HepG2 (cell line): ENCODE measurements around the gene SYT8. TPM values are rescaled to one million over a fixed set of nuclear protein-coding genes. Genes with fewer than 3 reads are reported as not detected.

Experiments used
- ATAC-seq: fragments of 200-7000 bp; cut with Tn5 transposase; 3 replicates; pipeline ENCODE4 v1.9.1; 2020; ENCODE audit warnings: mild to moderate bottlenecking, moderate library complexity
- BruUV-seq: library from RNA; stranded (reverse); fragments of 400-500 nt; replicated peaks from 2 replicates; lab custom pipeline; 2021; lab: Mats Ljungman, UMichigan
- CTCF ChIA-PET: fragments of 300-600 bp; formaldehyde crosslinking; extraction: SDS; loops from one replicate; lab custom pipeline; 2021; ENCODE audit warnings: low total read pairs, inconsistent platforms, low intra/inter-chr PET ratio; lab: Yijun Ruan, JAX
- POLR2A ChIA-PET: fragments of 350-600 bp; sonication (Branson Sonifier 250); formaldehyde crosslinking; loops from one replicate; lab custom pipeline; 2020; ENCODE audit warnings: antibody characterized with exemption, inconsistent platforms; lab: Yijun Ruan, JAX
- DNase-seq: peaks from one replicate; pipeline ENCODE4 v3.0.0-alpha.2; 2015; ENCODE audit warnings: low spot score
- FAIRE-seq: peaks from 3 replicates; lab custom pipeline; 2011; peaks lifted over from hg19 to GRCh38; lab: Jason Lieb, UNC
- H2AFZ ChIP-seq: one replicate; pipeline ENCODE4 v1.6.1; 2011; ENCODE audit warnings: low read length, inconsistent platforms
- H3K27ac ChIP-seq: fragments of 300-600 bp; 3 replicates; pipeline ENCODE4 v1.8.0; 2011; ENCODE audit warnings: mixed run types, mild to moderate bottlenecking, mixed read lengths, low read length, inconsistent platforms; ENCODE audit not compliant: insufficient read depth; ENCODE audit errors: extremely low read length
- H3K27me3 ChIP-seq, 2 experiments: fragments of 200-600 bp in 1 of 2; 2 replicates in 1 of 2; 3 replicates in 1 of 2; pipeline versions ENCODE4 v1.6.0 to v1.8.0; 2011; ENCODE audit warnings: low read length in 2 of 2, mild to moderate bottlenecking in 2 of 2, moderate library complexity in 2 of 2, inconsistent platforms in 1 of 2; ENCODE audit not compliant: insufficient read depth in 2 of 2, control insufficient read depth in 1 of 2
- H3K36me3 ChIP-seq, 2 experiments: fragments of 200-600 bp in 1 of 2; replicated peaks in 1 of 2; 2 replicates in 1 of 2; 3 replicates in 1 of 2; pipeline versions ENCODE4 v1.5.1 to v1.8.0; 2011; ENCODE audit warnings: low read length in 2 of 2, inconsistent platforms in 1 of 2; ENCODE audit not compliant: insufficient read depth in 2 of 2, control insufficient read depth in 1 of 2
- H3K4me1 ChIP-seq: 2 replicates; pipeline ENCODE4 v1.5.1; 2012; ENCODE audit warnings: low read length, inconsistent platforms; ENCODE audit not compliant: insufficient read depth
- H3K4me2 ChIP-seq: 2 replicates; pipeline ENCODE4 v1.6.0; 2011; ENCODE audit warnings: low read depth, low read length, inconsistent platforms
- H3K4me3 ChIP-seq, 3 experiments: fragments of 200-600 bp in 1 of 3; sonication (generic), shearing (Covaris generic) in 1 of 3; replicated peaks in 1 of 3; 2 replicates each; pipeline ENCODE4 v1.5.1; 2011 to 2016; ENCODE audit warnings: low read length in 3 of 3, inconsistent platforms in 2 of 3, low read depth in 2 of 3, mild to moderate bottlenecking in 2 of 3, control low read depth in 1 of 3, mixed read lengths in 1 of 3; ENCODE audit not compliant: insufficient read depth in 1 of 3
- H3K79me2 ChIP-seq: one replicate; pipeline ENCODE4 v1.6.1; 2011; ENCODE audit warnings: low read length, inconsistent platforms; ENCODE audit not compliant: insufficient read depth
- H3K9ac ChIP-seq: 2 replicates; pipeline ENCODE4 v1.6.0; 2011; ENCODE audit warnings: mild to moderate bottlenecking, low read depth, low read length, inconsistent platforms; ENCODE audit not compliant: insufficient read depth
- H3K9me3 ChIP-seq: 2 replicates; pipeline ENCODE4 v1.5.1; 2012; ENCODE audit warnings: mild to moderate bottlenecking, low read length
- H4K20me1 ChIP-seq: 2 replicates; pipeline ENCODE4 v1.6.0; 2011; ENCODE audit warnings: inconsistent platforms, mild to moderate bottlenecking, low read length, moderate library complexity; ENCODE audit not compliant: insufficient read depth
- NFKB2 ChIP-seq: sonication (generic); formaldehyde crosslinking; IDR thresholded peaks from 2 replicates; pipeline ENCODE4 v1.4.0; 2020; ENCODE audit warnings: missing genetic modification reagents, borderline replicate concordance
- TBX2 ChIP-seq: sonication (generic); formaldehyde crosslinking; IDR thresholded peaks from 2 replicates; pipeline ENCODE4 v1.5.0; 2020; ENCODE audit warnings: missing genetic modification reagents, mild to moderate bottlenecking, borderline replicate concordance
- ZNF274 ChIP-seq: sonication (generic); formaldehyde crosslinking; IDR thresholded peaks from 2 replicates; pipeline ENCODE4 v1.5.1; 2020; ENCODE audit warnings: mild to moderate bottlenecking, missing genetic modification reagents
- ZNF430 ChIP-seq: sonication (generic); formaldehyde crosslinking; IDR thresholded peaks from 2 replicates; pipeline ENCODE4 v1.9.0; 2021; ENCODE audit warnings: mild to moderate bottlenecking, missing genetic modification reagents
- WGBS: methylation state at CpG from one replicate; pipeline ENCODE4 v1.1.6; 2017; ENCODE audit warnings: low lambda C conversion rate; 5-methylcytosine and 5-hydroxymethylcytosine counted together
- in situ Hi-C: cut with HindIII; loops from 2 replicates; pipeline ENCODE4 v1.10.0; 2017; ENCODE audit warnings: low pct_unique_long_range_greater_than_20kb; ENCODE audit not compliant: extremely low pct_ligation_motif_present
- intact Hi-C: fragments of 100-400 bp; cut with micrococcal nuclease; formaldehyde crosslinking; loops from one replicate; pipeline ENCODE4 v1.10.0; 2022; ENCODE audit not compliant: unreplicated experiment
- polyA plus RNA-seq, 8 experiments: library from polyadenylated mRNA; depleted of rRNA in 3 of 8; stranded (reverse) in 7 of 8; unstranded in 1 of 8; fragments of >200 nt; fragmentation: Illumina TruSeq in 4 of 8; extraction: Trizol in 4 of 8; gene quantifications; 2 replicates each; pipeline versions ENCODE4 v1.2.1 to v1.2.3, GENCODE V29; 2011 to 2016; ENCODE audit warnings: low read depth in 4 of 8, missing spikeins in 1 of 8, mixed read lengths in 1 of 8; ENCODE audit not compliant: insufficient read depth in 1 of 8
- total RNA-seq, 5 experiments: library from RNA; depleted of rRNA; stranded (reverse); fragments of >200 nt; fragmentation: Illumina TruSeq; extraction: Trizol; gene quantifications; 2 replicates each; pipeline ENCODE4 v1.2.3, GENCODE V29; 2016; ENCODE audit warnings: low read depth in 1 of 5
- TF ChIP-seq, protein P1 (sequence below): sonication (generic); formaldehyde crosslinking; IDR thresholded peaks from 2 replicates; pipeline ENCODE4 v1.4.0; 2020; ENCODE audit warnings: missing genetic modification reagents, borderline replicate concordance

SYT8 gene
- total and polyA plus RNA-seq, 2 of the 13 experiments (the other 11 are each of a cell fraction or from before 2014, with no cell fraction given) = 0.60 to 2.3 TPM

DNA sequence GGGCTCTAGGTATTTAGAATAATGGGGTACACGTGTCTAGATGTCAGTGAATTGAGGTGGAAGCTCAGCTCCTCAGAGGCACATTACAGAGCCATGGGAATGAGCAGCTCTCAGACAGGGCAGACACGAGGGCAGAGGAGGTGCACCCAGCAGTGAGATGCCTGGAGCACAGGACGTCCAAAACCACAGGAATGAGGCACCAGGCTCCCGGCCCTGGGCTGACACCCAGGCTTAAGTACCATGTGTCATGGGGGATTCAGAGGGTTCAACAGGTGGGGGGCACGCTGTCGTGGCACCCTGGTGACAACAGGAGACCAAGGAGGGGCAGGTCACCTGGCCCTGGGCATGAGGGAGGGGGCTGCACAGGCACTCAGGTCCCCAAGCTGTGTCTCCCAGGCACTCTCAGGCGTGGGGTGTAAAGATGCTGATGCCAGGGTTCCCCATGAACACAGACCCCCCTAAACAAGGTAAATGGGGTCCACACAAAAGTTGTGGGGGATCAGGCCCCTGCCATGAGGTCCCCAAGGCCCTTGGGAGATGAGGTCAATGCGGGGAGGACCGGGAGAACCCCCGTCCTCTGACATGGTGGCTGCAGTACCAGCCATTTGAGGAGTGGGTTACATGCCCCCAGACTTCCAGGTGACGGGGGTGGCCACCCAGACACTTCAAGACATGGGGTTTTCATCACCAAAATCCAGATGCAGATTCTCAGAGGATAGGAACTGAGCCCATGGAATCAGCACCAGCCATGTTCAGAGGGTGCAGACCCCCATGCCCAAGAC lies 5.6 kb upstream of the SYT8 start:
- FAIRE-seq (no peak), DNase-seq (no peak), ATAC-seq (no peak)
- Histone ChIP-seq H3K9me3 (no peaks in the 10 kb centered on the region), H4K20me1 (no peaks in the 10 kb centered on the region), H3K4me1 (peaks cover 98% of the 10 kb centered on the region), H3K27ac (no peak overlapping the region), H3K4me3 (no peak overlapping the region), H3K4me2 (no peak overlapping the region), H3K79me2 (no peaks in the 10 kb centered on the region), H3K36me3 (no peaks in the 10 kb centered on the region), H3K9ac (no peak overlapping the region), H2AFZ (no peak overlapping the region), H3K27me3 (peaks cover 0 to 4% of the 10 kb centered on the region in 2 experiments; a peak in 2 of 5 replicates)
- intact Hi-C loops = no loop called here
- 84% methylated on average over 8 of the region's 11 CpGs for WGBS
- no peak for TF ChIP-seq ZNF430 (CRISPR knock-in tag)
- 0 out of 2 replicates have a peak, but pooled peaks have one; percentile 16 for TF ChIP-seq ZNF274 (CRISPR knock-in tag)
- no peak for TF ChIP-seq TBX2 (CRISPR knock-in tag)
- TF ChIP-seq, protein P1, sequence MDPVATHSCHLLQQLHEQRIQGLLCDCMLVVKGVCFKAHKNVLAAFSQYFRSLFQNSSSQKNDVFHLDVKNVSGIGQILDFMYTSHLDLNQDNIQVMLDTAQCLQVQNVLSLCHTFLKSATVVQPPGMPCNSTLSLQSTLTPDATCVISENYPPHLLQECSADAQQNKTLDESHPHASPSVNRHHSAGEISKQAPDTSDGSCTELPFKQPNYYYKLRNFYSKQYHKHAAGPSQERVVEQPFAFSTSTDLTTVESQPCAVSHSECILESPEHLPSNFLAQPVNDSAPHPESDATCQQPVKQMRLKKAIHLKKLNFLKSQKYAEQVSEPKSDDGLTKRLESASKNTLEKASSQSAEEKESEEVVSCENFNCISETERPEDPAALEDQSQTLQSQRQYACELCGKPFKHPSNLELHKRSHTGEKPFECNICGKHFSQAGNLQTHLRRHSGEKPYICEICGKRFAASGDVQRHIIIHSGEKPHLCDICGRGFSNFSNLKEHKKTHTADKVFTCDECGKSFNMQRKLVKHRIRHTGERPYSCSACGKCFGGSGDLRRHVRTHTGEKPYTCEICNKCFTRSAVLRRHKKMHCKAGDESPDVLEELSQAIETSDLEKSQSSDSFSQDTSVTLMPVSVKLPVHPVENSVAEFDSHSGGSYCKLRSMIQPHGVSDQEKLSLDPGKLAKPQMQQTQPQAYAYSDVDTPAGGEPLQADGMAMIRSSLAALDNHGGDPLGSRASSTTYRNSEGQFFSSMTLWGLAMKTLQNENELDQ (CRISPR knock-in tag) = no peak
- 0 out of 2 replicates have a peak, but pooled peaks have one; percentile 2 for TF ChIP-seq NFKB2 (CRISPR knock-in tag)
- POLR2A ChIA-PET = interaction anchor here (5.1 kb wide), 1 partner anchor 138 kb away, joined by 25 read pairs; no protein-coding TSS in a partner anchor
- in situ Hi-C loops = no loop called here
- BruUV-seq = no TSS peak
- CTCF ChIA-PET = no interaction called here
